ENCODE data around the gene TUBA3E.
A peak's percentile ranks its signal among the peaks of the same experiment; 100 is the strongest.
"Not testable (repeated sequence)": the region's sequence is repeated elsewhere in the genome, so short reads cannot be mapped to it uniquely, and the experiment has no call there.

Gene TUBA3E

DNA sequence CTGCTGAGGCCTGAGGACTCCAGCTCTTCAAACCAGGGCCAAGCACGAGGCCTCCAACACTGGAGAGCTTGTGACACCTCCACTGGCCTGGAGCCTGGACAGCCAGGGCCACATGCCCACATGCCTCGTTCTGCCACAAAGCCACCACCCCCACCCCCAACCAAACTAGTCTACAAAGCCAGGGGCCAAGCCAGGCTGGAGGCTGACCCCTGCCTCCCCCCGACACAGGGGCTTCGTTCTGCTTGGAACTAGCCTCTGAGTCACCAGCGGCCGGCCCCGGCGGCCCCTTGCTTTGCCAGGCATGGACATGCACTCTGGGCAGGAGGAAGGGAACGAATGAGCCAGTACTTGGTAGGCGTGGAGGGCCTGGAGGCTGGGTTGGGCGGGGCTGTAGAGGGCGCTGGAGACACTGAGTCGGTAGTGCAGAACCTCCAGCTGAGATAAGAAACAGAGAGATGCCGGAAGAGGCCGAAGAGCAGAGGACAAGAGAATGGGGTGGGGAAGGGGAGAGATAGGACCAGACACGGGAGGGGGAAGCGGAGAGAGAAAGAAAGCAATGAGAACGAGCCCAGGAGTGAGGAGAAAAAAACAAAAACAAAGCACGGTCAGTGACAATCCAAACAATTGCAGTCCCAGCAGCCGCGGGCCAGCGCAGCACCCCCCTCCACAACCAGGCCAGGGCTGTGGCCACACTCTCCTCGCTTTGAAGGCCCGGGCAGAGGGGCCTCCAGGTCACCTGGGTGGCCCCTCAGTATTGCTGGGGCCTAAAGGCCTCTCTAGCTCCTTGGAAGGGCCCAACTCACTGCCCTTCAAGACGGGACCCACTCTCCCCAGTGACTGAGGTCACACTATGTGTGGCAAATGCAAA is 37.2 kb downstream of the TUBA3E start:
- not testable (repeated sequence) for DNase-seq

DNA sequence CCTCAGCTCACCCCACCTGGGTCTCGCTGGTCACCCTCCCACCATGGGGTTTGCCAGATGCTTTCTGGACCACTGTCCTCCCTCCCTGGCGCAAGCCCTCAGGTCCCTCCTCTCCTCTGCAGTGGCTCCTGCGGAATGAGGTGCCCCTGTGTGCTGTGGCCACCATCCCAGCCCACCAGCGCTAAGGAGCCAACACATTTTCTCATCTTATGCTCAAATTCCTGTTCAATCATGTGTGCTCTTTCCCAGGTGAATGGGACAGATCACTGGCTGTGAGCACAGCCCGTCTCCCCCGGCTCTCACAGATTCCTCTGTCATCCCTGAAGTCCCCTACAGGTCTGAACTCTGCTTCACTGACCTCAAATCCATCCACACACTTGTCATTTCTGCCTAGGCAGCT is 38.1 kb downstream of the TUBA3E start:
- no peak for DNase-seq

DNA sequence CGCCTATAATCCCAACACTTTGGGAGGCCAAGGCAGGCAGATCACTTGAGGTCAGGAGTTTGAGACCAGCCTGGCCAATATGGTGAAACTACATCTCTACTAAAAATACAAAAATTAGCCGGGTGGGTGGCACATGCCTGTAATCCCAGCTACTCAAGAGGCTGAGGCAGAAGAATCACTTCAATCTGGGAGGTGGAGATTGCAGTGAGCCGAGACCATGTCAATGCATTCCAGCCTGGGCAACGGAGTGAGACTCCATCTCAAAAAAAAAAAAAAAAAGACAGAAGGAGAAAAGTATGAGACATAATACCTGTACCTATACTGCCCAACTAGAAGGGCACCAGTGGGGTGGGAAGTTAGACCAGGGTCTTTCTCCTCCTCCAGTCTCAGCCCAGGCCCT is 38.9 kb downstream of the TUBA3E start:
- not testable (repeated sequence) for DNase-seq

DNA sequence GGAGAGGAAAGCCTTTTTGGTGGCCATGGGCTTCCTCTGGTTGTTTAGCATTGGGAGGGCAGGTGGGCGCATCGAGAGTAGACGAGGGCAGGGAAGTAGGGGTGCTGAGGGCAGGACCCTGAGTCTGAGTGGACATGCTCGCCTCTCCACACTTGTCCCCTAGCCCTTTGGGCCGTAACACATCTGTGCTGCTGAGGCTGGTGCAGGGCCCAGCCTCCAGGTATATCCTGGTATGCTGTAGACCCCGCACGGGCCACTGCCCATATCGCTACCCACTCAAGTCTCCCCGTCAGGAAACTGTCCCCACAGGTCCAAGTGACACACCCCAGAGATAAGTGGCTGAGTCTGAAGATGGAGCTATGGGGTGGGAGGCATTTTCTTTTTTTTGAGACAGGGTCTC is 39.6 kb downstream of the TUBA3E start:
- DNase-seq: no peak

DNA sequence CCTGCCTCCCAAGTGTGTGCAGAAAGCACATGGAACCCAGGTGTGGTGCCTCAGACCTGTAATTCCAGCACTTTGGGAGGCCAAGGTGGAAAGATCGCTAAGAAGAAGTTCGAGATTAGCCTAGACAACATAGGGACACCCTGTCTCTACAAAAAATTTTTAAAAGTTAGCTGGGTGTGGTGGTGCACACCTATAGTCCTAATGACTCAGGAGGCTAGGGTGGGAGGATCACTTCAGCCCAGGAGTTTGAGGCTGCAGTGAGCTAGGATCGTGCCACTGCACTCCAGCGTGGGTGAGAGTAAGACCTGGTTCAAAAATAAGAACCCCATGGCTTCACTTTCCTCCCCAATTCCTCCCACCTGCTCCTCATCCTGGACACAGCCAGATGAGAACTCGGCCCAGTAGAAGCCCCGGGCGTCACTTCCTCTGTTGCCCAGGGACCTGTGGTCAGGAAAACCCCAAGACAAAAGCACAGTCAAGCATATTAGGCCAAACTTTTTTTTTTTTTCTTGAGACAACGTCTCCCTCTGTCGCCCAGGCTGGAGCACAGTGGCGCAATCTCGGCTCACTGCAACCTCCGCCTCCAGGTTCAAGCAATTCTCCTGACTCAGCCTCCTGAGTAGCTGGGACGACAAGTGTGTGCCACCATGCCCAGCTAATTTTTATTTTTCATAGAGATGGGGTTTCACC is 40.3 kb downstream of the TUBA3E start:
- DNase-seq: not testable (repeated sequence)

DNA sequence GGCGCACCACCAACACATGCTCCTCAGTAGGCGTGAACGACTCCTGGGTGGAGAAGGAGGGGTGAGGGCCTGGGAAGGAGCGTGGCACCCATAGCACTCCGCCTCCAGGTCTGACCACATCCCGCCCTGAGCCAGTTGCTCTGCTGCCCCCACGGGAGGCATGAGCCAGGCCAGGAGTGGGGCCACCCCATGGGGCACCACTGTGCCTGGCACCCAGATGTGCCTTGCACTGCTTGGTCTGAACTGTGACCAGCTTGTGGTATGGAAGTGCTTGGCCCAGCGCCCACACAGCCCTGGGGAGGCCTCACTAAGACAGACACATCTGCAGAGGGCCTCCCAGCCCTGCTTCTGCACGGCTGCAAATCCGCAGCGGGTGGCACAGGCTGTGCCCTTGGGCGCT is 40.9 kb downstream of the TUBA3E start:
- DNase-seq: not testable (repeated sequence)

DNA sequence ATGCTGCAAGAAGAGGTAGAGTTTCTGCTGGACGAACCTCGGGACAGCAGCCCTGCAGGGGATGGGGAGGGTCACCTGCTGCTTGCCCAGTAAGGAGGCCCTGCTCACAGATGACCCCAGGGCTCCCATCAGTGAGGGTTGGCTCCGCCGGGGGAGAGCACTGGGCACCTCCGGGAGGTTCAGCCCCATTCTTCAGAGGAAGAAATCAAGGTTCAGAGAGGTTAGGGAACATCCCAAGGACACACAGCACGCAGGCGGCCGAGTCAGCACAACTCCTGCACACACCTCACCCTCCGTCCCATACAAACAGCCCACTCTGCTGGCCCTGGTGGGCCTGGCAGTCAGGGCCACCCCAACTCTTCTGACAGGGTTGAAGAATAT is 41.6 kb downstream of the TUBA3E start:
- no peak for DNase-seq

DNA sequence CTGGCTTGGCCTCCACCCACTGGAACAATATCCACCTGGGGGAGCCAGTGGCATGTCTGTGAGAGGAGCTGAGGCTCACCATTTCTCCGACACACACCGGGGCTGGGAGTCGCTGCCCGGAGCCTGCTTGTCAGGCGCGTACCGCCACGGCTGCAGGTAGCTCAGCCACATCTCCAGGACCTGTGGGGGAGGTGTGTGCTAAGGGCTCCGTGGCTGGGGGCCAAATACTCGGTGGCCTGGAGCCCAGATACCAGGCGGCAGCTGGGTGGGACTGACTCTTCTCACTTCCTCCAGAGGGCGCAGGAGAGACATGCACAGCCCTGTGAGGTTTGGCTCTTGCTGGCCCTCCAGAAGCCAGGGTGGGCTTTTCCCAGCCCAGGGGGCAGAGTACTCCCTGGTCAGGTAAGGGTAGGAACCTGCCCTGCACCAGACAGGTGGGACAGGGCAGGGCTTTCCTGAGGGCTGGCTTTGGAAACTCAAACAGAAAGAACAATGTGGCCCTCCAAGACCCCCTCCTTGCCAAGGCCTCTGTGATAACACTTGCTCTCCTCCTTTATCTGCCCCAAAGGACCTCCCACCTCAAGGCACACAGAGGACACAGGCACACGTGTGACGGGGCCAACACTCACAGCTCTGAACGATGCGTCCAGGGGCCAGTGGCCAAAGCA is 42.1 kb downstream of the TUBA3E start:
- DNase-seq: peak; percentile 13

DNA sequence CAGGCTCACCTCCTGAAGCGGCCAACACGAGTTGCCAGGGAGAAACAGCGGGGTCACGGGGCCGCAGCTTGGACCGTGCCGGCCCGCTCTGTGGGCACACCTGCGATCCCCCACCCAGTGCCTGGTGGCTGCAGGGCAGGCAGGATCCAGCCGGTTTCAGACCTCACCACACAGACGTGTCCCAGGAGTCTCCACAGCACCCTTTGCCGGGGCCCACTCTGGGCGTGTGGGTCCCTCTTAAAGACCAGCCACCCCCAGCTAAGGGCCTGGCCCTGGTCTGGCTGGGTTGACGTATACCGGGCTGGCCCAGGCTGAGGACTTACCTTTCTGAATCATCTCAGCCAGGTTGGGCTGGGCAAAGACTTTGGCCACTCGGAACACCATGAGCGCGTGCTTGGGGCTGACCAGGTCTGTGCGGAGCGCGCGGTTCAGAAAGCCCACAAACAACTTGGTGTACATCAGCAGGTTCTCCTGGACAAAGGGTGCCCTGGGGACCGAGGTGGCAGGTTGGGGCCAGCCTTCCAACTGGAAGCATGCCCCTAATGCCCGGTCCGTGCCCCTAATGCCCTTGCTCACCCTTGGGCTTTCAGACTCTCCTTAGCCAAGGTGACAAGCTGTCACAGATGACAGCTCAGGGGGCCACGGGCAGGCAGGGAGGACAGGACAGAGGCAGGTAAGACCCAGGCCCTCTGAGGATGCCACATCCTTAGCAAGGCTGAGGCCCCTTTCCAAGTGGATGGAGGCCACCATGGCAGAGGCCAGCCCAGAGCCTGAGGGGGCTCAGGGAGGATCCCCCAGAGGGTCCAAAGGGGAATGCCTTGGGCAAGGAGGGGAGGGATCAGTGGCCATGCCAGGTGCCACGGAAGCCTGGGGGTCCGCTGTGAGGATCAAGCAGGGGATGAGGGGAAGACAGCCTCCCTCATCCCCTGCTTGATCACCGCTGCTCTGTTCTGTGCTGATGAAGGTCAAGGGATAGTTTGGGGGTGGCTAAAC is 43.2 kb downstream of the TUBA3E start:
- DNase-seq: no peak

DNA sequence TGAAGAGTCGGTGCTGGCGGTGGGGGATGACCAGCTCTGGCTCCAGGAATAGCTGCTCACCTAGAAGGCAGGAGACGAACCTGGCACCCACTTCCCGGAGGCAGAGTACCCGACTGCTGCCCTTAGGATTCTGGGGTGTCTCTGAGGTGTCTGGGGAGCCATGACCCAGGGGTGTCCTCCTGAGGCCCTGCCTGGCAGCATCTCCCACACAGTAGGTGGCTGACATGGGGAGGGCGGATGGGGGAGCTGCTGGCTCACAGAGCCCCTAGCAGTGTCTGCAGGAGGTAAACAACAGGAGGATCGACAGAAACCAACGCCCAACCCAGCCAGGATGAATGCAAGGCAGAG is 43.8 kb downstream of the TUBA3E start:
- not testable (repeated sequence) for DNase-seq

DNA sequence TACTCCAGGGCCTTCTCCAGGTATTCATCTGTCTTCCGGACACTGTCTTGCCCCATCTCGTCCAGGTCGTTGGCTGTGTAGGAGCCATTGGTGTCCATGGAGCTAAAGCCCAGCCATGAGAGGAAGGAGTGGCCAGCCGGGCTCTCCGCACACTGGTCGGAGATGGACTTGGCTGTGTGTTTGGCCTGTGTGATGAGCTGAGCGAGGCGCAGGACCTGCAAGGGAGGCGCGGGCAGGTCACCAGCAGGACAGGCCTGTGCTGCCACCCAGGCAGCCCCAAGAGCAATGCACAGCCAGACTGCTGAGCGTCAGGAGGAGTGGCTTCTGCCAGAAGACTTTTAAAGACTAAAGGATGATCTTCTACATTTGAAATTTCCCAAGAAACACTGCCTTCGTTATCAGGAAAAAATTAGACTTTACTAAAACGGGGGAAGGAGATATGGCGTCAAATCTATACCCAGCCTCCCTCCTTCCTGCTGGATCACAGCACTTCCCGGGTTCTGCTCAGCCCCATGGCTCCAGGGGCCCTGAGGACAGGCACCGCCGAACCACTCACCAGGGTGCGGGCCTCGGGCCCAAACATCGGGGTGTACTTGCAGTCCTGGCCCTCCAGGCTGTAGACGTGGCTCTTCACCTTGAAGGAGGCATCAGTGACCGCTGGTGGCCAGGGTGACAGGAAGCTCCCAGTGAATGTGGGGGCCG is 44.4 kb downstream of the TUBA3E start:
- not testable (repeated sequence) for DNase-seq

DNA sequence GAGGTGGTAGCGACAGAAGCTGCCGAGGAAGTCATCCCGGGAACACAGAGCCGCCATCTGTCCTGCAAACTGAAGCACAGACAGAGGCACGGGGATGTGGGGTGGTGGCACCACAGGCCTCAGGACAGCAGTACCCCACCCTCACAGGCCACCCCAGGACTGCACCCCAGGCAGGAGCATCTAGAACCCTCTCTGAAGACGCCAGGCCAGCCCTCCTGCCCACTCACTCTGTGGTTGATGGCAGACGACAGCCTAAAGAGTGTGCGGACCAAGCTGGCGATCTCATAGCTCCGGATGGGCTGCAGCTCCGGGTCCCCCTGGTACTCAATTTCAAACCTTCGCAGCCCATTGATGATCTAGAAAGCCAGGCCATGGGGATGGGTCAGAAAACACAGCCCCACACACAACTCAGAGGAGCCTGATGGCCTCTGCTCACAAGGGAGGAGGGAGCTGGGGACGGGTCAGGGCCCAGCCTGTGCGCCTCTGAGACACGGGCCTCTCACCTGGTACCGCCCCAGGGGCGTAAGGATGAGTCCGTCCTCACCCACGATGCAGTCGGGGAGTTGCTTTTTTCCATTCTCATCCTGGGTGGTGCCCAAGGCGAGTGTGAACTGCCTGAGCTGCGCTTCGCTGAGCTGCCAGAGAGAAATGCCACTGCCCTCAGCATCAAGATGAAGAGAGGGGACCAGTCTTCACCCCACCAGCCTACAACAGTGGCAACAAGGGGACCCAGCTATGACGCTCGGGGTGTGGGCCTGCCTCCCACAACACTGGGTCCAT is 45.2 kb downstream of the TUBA3E start:
- DNase-seq: no peak

DNA sequence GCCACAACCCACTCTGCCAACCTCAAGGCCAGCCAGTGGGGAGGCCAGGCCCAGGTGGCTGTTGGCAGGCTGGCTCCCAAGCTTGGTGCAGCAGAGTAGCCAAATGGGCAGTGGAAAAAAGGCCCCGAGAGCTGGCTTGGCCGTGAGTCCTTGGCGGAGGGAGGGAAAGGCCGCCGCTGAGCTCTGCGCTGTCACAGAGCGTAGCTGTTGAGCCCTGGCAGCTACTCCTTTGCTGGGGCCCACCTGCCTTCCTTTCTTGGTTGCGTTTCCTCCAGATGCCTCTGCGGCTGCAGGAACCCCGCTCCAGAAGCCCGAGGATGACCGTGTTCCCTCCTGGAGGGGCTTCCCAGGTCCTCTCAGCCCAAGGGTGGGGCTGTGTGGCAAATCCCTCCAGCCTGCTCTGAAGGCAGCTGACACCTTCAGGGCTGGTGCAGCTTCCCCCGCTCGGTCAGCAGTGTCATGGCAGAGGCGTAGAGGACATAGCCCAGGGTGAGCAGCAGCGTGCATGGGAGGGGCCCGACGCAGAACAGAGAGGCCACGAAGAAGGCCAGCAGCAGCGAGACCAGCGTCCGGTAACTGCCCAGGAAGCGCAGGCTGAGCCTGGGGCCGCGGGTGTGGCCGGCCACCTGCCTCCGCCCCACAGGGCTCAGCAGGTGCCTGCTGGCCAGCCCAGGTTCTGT is 46.0 kb downstream of the TUBA3E start:
- not testable (repeated sequence) for DNase-seq

DNA sequence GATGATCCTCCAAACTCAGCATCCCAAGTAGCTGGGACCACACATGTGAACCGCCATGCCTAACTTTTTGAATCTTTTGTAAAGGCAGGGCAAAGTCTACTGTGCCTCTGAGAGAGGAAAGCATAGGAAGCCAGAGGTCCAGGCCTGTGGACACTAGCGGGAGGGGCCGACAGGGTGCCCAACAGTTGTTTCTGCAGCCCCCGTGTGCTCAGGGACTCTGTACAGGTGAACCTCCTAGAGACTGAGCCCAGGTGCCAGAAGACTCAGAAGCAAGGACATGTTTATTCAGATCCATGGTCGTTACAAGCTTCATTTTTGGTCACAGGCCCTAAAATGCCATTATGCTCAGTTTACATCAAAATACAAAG is 47.1 kb downstream of the TUBA3E start:
- not testable (repeated sequence) for DNase-seq

DNA sequence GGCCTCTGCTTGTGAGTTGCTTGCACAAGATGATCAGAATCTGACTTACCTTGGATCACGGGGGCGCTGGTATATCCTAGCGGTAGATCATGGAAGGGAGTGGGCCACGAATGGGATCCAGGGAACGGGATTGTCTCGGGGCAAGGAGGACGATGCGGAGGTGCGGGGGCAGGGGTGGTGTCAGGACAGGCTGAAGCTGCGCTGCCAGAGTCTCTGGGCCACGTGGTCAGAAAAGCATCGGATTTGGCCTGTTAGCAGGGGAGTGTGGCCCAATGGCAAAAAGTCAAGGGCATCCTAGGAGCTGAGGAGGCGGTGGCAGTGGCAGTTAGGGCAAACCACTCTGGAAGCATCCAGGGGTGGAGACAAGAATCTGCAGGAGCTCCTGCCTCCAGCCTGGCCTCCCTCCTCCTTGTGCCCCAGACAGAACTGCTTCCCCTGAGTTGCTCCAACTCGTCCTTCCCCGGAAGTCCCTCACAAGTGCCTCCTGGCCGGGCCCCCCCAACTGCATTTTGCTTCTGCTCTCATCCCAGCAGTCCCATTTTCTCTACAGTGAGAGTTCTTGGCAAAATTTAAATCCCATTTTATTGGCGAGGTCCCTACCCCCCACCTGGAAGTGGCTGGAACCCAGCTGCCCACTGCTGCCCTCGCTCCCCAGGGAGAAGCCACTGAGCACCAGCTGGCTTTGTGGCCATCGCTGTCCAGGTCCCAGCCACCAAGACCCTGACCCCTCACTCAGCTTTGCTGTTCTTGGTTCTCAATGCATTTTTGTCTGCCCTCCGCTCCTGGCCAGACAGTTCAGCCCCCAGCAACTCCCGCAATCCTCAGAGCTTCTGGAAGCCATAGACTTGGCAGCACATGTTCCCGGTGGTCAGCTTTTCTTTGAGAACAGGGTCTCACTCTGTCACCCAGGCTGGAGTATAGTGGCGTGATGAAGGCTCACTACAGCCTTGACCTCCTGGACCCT is 47.8 kb downstream of the TUBA3E start:
- DNase-seq: no peak

DNA sequence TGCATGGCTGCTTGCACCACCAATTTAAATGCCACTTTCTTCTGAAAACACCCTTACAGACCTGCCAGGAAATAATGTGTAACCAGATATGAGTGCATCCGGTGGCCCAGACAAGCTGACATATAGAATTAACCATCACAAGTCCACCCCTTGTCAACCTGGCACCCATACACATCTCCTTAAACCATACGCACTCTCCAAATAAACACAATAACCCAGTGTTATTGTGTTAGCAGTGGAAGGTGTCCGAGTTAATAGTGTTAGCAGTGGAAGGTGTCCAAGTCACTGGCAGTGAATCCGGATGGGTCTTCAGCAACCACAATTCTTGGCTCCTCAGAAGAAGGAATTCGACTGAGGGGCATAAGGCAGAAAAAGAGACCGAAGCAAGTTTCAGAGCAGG is 49.7 kb downstream of the TUBA3E start:
- DNase-seq: not testable (repeated sequence)

DNA sequence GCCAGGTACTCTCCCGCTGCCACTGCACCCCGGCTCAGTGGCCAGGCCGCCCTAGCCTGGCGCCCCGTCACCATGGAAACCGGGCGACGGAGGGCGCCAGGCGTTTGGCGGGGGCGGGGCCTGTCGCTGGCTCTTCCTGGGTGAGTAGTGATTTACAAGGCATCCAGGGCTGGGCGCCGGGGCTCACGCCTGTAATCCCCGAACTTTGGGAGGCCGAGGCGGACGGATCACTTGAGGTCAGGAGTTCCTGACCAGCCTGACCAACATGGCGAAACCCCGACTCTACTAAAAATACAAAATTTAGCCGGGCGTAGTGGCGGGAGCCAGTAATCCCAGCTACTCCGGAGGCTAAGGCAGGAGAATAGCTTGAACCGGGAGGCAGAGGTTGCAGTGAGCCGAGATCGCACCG is 53.2 kb downstream of the TUBA3E start, which contains the start of gene CCDC74B:
Gene CCDC74B, minus strand, starts transcription at position 107 of the 409 bp plus-strand sequence. CDS start 116 bp downstream, outside the sequence.
- peak; percentile 1 for DNase-seq

DNA sequence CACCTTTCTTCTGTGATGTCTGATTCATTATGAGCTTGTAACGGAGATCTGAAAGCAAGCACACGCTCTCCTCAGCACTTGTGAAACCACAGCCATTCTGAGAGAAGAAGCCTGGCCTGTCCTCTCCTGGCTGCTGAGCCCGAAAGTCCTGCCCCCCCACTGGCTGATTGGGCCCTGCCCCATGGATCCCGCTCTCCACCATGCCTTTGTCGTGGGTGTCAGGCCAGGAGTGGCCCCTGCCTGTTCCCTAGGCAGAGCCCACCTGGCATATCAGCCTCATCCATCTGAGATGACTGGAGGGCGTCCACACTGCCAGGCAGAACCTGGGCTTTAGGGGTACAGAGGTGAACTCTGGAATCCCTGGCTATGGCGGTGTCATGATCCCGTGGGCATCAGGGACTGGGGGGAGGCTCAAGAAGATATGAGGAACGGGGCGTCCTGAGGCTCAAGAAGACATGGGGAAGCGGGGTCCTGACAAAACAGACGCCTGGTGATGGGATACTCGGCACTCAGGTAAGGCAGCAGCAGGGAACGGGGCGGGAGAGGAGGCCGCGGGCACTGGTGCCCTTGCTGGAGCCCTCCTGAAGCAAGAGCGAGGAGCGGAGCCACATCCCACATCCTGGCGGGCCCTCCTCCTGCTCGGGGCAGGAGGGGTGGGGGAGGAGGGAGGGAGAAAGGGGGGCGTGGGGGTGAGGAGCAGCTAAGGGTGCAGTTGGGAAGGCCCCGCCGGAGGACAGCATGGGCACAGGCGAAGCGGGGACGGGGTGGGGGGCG is 54.8 kb downstream of the TUBA3E start:
- not testable (repeated sequence) for DNase-seq

Measured in OCI-M1 (cell line).